ENCODE results near the gene FGF6. TPM values are rescaled to one million over a fixed set of nuclear protein-coding genes. Genes with fewer than 3 reads are reported as not detected.

FGF6 gene
- total and polyA plus RNA-seq, 9 of the 15 experiments (the other 6 are each of a cell fraction or from before 2014, with no cell fraction given), result 0.14 TPM; not detected in 8

- Histone ChIP-seq H3K4me1 (replicated peaks in 1 of 2; ENCODE audit: control insufficient read depth in 2 of 2, insufficient read depth in 2 of 2, low read length in 2 of 2) (no peaks in the 10 kb centered on the region; a peak in 1 of 5 replicates), H3K9ac (ENCODE audit: insufficient read depth in 1 of 2, low read depth in 2 of 2, low read length in 2 of 2) (no peak overlapping the region), H3K79me2 (ENCODE audit: control insufficient read depth, insufficient read depth, low read length) (no peaks in the 10 kb centered on the region), H4K20me1 (replicated peaks; ENCODE audit: control insufficient read depth, insufficient read depth, low read length) (no peaks in the 10 kb centered on the region; the same call in 1 of the 2 replicates), H2AFZ (ENCODE audit: low read depth, low read length) (no peak overlapping the region), H3K4me2 (ENCODE audit: insufficient read depth, low read length) (no peak overlapping the region), H3K27me3 (ENCODE audit: control insufficient read depth in 2 of 2, insufficient read depth in 2 of 2, low read length in 2 of 2) (peaks cover 3 to 39% of the 10 kb centered on the region in 2 experiments; a peak in 3 of 5 replicates), H3K27ac (ENCODE audit: extremely low read depth, low read depth, low read length) (no peak overlapping the region), H3K4me3 (no peak overlapping the region), H3K9me3 (replicated peaks; ENCODE audit: control insufficient read depth, insufficient read depth, low read depth, low read length) (no peaks in the 10 kb centered on the region), H3K36me3 (ENCODE audit: control insufficient read depth, insufficient read depth, low read length) (no peaks in the 10 kb centered on the region), H3K9me1 (ENCODE audit: control insufficient read depth, insufficient read depth, low read length) (no peaks in the 10 kb centered on the region)
- in situ Hi-C loops (cut with MboI) (no loop called here), intact Hi-C loops (cut with micrococcal nuclease) (no loop called here)
- ChIA-PET CTCF (ENCODE audit: low intra/inter-chr PET ratio) (no interaction called here), POLR2A (no interaction called here)
- 9% methylated on average over 13 of the region's 14 CpGs for WGBS (ENCODE audit: insufficient coverage, low coverage, missing lambda C conversion rate)
- no peak for FAIRE-seq
- no TSS peak for BruUV-seq (replicated peaks)
- TF ChIP-seq POLR2AphosphoS5 (IDR thresholded peaks at IDR 0.05; ENCODE audit: control insufficient read depth, insufficient read depth, low read depth, low read length) (no peak), NBN (IDR thresholded peaks at IDR 0.05; ENCODE audit: low read depth) (no peak), ZNF263 (CRISPR knock-in tag; IDR thresholded peaks at IDR 0.05; ENCODE audit: borderline replicate concordance) (no peak), CBX3 (IDR thresholded peaks at IDR 0.05; ENCODE audit: borderline replicate concordance in 1 of 2, low read length in 2 of 2) (no peak), GABPB1 (CRISPR knock-in tag; IDR thresholded peaks at IDR 0.05) (no peak), DACH1 (IDR thresholded peaks at IDR 0.05; ENCODE audit: partially characterized antibody) (no peak), MITF (IDR thresholded peaks at IDR 0.05) (no peak)
- no peak for DNase-seq (ENCODE audit: extremely low read depth in 1 of 4, low spot score in 3 of 4)
- ATAC-seq, result no peak
Observed at GRCh38 chr12:4438834-4439596, 6.6 kb downstream of the FGF6 start.
